ENCODE data around the gene SIX5. TPM values are rescaled to one million over a fixed set of nuclear protein-coding genes. Genes with fewer than 3 reads are reported as not detected.

The SIX5 gene
- total RNA-seq, 1 experiment from 2014 or later = 26.0 TPM

- Mint-ChIP-seq H3K4me1 (peaks cover 19% of the 10 kb centered on the region), H3K4me3 (no peak overlapping the region), H3K27ac (no peak overlapping the region), H3K27me3 (ENCODE audit: low read depth) (peaks cover 21% of the 10 kb centered on the region), H3K36me3 (peaks cover 32% of the 10 kb centered on the region), H3K9me3 (no peaks in the 10 kb centered on the region)
- ATAC-seq = no peak
- POLR2A ChIA-PET = no interaction called here
- CTCF ChIA-PET = no interaction called here
- DNase-seq (ENCODE audit: low spot score) = no peak
- no peak for TF ChIP-seq HMGA2 (CRISPR knock-in tag; IDR thresholded peaks at IDR 0.05)
- no peak for TF ChIP-seq PRDM15 (CRISPR knock-in tag; IDR thresholded peaks at IDR 0.05)
- TF ChIP-seq ZNF512 (CRISPR knock-in tag; IDR thresholded peaks at IDR 0.05; ENCODE audit: borderline replicate concordance) = no peak
- no peak for TF ChIP-seq SMAD3 (CRISPR knock-in tag; IDR thresholded peaks at IDR 0.05; ENCODE audit: borderline replicate concordance)
- no peak for TF ChIP-seq ZNF138 (CRISPR knock-in tag; conservative IDR thresholded peaks at IDR 0.05)
- no peak for TF ChIP-seq CDX4 (CRISPR knock-in tag; IDR thresholded peaks at IDR 0.05; ENCODE audit: borderline replicate concordance)
- TF ChIP-seq AFF4 (CRISPR knock-in tag; IDR thresholded peaks at IDR 0.05; ENCODE audit: borderline replicate concordance) = no peak
- no peak for TF ChIP-seq TP53 (CRISPR knock-in tag; IDR thresholded peaks at IDR 0.05)
- TF ChIP-seq, protein P1, sequence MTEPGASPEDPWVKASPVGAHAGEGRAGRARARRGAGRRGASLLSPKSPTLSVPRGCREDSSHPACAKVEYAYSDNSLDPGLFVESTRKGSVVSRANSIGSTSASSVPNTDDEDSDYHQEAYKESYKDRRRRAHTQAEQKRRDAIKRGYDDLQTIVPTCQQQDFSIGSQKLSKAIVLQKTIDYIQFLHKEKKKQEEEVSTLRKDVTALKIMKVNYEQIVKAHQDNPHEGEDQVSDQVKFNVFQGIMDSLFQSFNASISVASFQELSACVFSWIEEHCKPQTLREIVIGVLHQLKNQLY (CRISPR knock-in tag; IDR thresholded peaks at IDR 0.05) = no peak
- TF ChIP-seq, protein P2, sequence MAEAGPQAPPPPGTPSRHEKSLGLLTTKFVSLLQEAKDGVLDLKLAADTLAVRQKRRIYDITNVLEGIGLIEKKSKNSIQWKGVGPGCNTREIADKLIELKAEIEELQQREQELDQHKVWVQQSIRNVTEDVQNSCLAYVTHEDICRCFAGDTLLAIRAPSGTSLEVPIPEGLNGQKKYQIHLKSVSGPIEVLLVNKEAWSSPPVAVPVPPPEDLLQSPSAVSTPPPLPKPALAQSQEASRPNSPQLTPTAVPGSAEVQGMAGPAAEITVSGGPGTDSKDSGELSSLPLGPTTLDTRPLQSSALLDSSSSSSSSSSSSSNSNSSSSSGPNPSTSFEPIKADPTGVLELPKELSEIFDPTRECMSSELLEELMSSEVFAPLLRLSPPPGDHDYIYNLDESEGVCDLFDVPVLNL (CRISPR knock-in tag; IDR thresholded peaks at IDR 0.05; ENCODE audit: borderline replicate concordance, low read depth) = no peak
- no peak for TF ChIP-seq NFATC4 (CRISPR knock-in tag; IDR thresholded peaks at IDR 0.05)
- TF ChIP-seq ZNF416 (CRISPR knock-in tag; IDR thresholded peaks at IDR 0.05) = no peak
- no peak for TF ChIP-seq GTF2I (CRISPR knock-in tag; conservative IDR thresholded peaks at IDR 0.05)
- TF ChIP-seq GABPB1 (CRISPR knock-in tag; IDR thresholded peaks at IDR 0.05) = no peak
These were observed 16.0 kb upstream of the SIX5 start for GRCh38 chr19:45785097-45785496.

Measured in WTC11 (cell line).